ENCODE data around the gene GRAMD4.

- TF ChIP-seq YY1 (IDR thresholded peaks at IDR 0.05; ENCODE audit: low read depth, low read length), result no peak
- no peak for TF ChIP-seq RBBP5 (conservative IDR thresholded peaks at IDR 0.05)
- no peak for TF ChIP-seq MYC (IDR thresholded peaks at IDR 0.05; ENCODE audit: insufficient read depth, insufficient read length, insufficient replicate concordance, low read length, severe bottlenecking)
Observed at GRCh38 chr22:46655861-46656608, 35.8 kb downstream of the GRAMD4 start.
